GM19043 (cell line): ENCODE measurements around the gene PRKN.
"Not testable (repeated sequence)": the region's sequence is repeated elsewhere in the genome, so short reads cannot be mapped to it uniquely, and the experiment has no call there.

ENCODE experiments used
- ATAC-seq: cut with Tn5 transposase; IDR thresholded peaks from one replicate; pipeline ENCODE4 v1.9.1; 2021; ENCODE audit warnings: low read depth; ENCODE audit not compliant: unreplicated experiment

Gene PRKN

GRCh38 chr6:162679681-162680080 is 47.9 kb downstream of the PRKN start:
- ATAC-seq: no peak

GRCh38 chr6:162678896-162679295 is 48.7 kb downstream of the PRKN start:
- ATAC-seq: not testable (repeated sequence)

GRCh38 chr6:162675503-162675902 is 52.1 kb downstream of the PRKN start:
- no peak for ATAC-seq

GRCh38 chr6:162674452-162674851 is 53.1 kb downstream of the PRKN start:
- ATAC-seq: no peak

- no peak for ATAC-seq
These were observed 55.9 kb downstream of the PRKN start for GRCh38 chr6:162671580-162672165.

- ATAC-seq: no peak
These were observed 57.2 kb downstream of the PRKN start for GRCh38 chr6:162670345-162670744.

GRCh38 chr6:162666246-162666645 is 61.3 kb downstream of the PRKN start:
- no peak for ATAC-seq

- ATAC-seq: no peak
These were observed 73.8 kb downstream of the PRKN start for GRCh38 chr6:162653808-162654207.

- ATAC-seq: no peak
These were observed 76.1 kb downstream of the PRKN start for GRCh38 chr6:162651505-162651904.

GRCh38 chr6:162649271-162649670 is 78.3 kb downstream of the PRKN start:
- ATAC-seq: no peak

GRCh38 chr6:162644153-162644552 is 83.4 kb downstream of the PRKN start:
- ATAC-seq: no peak

- ATAC-seq: no peak
These were observed 86.8 kb downstream of the PRKN start for GRCh38 chr6:162640756-162641155.

- no peak for ATAC-seq
These were observed 87.6 kb downstream of the PRKN start for GRCh38 chr6:162639951-162640350.

- no peak for ATAC-seq
These were observed 88.5 kb downstream of the PRKN start for GRCh38 chr6:162638931-162639574.

GRCh38 chr6:162637317-162637716 is 90.2 kb downstream of the PRKN start:
- ATAC-seq: no peak

- no peak for ATAC-seq
These were observed 91.4 kb downstream of the PRKN start for GRCh38 chr6:162636167-162636566.

- ATAC-seq: no peak
These were observed 96.0 kb downstream of the PRKN start for GRCh38 chr6:162631546-162631945.

- ATAC-seq: no peak
These were observed 97.5 kb downstream of the PRKN start for GRCh38 chr6:162630069-162630468.

GRCh38 chr6:162627825-162628224 is 99.7 kb downstream of the PRKN start:
- ATAC-seq: no peak

- no peak for ATAC-seq
These were observed 100.2 kb downstream of the PRKN start for GRCh38 chr6:162627362-162627761.

GRCh38 chr6:162626869-162627268 is 100.7 kb downstream of the PRKN start:
- ATAC-seq: no peak

GRCh38 chr6:162625846-162626540 is 101.6 kb downstream of the PRKN start:
- ATAC-seq: no peak
